GF-D8 (cell line): ENCODE data around the gene ARHGAP32.
"Not testable (repeated sequence)": the region's sequence is repeated elsewhere in the genome, so short reads cannot be mapped to it uniquely, and the experiment has no call there.

Experiments
- DNase-seq: peaks from one replicate; lab custom pipeline; 2025; lab: John Stamatoyannopoulos, UW

Gene ARHGAP32

DNA sequence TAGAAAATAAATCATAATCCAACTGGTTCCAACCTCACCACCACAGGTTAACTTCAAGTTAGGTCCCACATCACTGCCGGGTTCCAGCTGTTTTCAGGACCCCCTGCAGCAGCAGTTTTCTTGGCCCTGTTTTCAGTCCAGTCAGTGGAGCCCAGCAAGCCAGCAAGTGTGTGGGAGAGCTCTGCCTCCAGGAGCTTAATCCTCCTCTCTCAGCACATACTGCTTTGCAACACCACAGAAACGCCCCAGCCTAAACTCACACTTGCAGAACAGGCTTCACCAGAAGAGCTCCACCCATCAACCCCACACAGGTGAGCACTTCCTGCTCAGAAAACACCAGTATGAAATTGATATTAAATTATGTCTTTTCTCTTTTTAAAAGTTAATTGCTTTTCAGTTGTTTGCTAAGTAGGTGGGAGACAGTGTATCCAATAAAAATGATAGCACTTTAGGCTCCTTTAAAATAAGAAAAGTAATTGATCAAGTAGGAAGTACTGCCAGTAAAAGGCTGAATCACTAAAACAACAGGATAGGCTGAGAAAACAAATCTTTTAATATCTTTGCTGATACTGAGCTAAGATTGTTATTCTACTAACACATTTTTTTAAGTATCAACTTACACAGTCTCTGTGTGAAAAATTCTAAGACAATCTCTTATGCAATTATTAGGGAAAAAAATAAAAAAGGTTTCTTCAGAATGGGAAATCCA lies 168.0 kb downstream of the ARHGAP32 start:
- no peak for DNase-seq

DNA sequence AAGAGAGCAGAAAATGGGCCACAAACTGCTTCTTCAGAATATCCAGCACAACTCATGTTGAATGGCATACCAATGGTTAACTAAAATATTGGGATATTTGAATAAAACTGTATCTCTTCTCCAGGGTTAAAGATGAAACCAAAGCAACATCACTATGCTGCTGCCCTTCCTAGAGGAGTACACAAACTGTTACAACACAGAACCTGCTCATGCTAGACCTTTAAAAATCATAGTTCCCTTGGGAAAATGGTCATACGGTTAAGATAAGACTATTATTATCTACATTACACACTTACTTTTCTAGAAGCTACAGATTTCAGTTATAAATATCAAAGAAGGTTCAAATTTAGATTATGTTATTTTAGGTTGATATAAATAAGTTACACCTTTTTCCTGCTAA lies 170.8 kb downstream of the ARHGAP32 start:
- DNase-seq: no peak

DNA sequence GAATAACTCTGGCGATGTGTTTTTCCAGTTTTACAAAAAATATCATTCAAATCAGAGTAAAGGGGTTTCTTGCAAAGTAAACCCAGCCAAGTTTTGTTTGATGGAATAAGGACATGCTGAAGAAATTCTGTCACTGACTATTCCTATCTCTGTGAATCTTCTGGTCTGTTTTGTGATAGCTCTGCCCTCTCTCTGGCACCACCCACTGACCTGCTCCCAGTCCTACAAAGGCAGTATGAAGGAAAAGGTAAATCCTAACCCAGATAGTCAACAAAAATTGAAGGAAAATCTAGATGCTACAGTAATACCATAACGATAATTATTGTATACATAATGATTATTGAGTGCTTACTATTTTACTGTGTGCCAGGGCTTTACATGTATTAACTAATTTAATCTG lies 173.1 kb downstream of the ARHGAP32 start:
- DNase-seq: no peak

- DNase-seq: no peak
Observed at GRCh38 chr11:129018126-129018525, 174.0 kb downstream of the ARHGAP32 start.

GRCh38 chr11:129013737-129014475 lies 178.2 kb downstream of the ARHGAP32 start:
- no peak for DNase-seq

- no peak for DNase-seq
Observed at GRCh38 chr11:129012880-129013279, 179.2 kb downstream of the ARHGAP32 start.

DNA sequence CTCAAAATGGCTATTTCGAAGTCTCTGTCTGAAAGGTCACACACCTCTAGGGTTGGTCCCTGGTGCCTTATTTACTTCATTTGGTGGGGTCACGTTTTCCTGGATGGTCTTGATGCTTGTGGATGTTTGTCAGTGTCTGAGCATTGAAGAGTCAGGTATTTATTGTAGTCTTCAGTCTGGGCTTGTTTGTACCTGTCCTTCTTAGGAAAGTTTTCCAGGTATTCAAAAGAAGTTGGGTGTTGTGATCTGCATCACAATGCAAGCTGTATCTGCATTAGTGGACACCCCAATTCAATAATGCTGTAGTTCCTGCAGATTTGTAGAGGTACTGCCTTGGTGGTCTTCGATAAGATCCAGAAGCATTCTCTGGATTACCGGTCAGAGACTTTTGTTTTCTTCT lies 186.0 kb downstream of the ARHGAP32 start:
- DNase-seq: no peak

- not testable (repeated sequence) for DNase-seq
Observed at GRCh38 chr11:128999165-128999564, 193.0 kb downstream of the ARHGAP32 start.

GRCh38 chr11:128988242-128988970 lies 203.7 kb downstream of the ARHGAP32 start:
- no peak for DNase-seq

GRCh38 chr11:128985880-128986279 lies 206.2 kb downstream of the ARHGAP32 start:
- DNase-seq: no peak

DNA sequence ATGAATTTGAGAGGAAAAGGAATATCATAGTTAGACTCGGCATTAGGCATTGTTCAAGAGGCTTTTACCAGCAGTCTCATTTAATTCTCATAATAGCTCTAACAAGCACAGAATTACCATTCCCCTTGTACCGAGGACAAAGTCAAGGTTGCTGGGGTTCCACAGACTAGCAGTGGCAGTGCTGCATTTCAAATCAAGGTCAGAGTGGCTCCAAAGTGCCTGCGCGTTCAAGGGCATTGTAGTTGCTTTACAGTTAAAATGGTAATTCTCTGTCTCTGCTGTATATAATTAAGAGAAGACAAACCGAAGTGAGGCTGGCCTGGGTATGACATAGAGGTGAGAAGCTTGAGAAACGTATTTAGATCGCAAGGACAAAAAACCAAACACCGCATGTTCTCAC lies 209.1 kb downstream of the ARHGAP32 start:
- no peak for DNase-seq

GRCh38 chr11:128981254-128981653 lies 210.9 kb downstream of the ARHGAP32 start:
- DNase-seq: no peak

- DNase-seq: no peak
Observed at GRCh38 chr11:128970598-128971190, 221.4 kb downstream of the ARHGAP32 start.

- no peak for DNase-seq
Observed at GRCh38 chr11:128968916-128969315, 223.2 kb downstream of the ARHGAP32 start.

DNA sequence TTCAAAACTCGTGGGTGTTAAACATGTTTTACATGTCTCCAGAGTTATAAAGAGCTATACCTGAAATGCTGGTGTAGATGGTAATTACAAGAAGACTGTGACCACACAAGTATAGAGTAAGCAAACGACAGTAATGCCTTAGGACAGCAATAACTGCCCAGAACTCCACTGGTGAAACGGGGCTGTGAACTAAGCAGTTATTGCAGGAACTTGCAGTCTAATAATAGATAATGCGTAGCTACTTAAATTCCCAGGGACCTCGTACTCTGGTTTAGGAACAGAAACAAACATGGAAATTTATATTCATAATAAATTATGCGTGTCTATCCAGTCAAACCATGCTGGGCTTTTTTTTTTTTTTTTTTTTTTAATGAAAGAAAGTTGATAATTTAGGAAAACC lies 224.5 kb downstream of the ARHGAP32 start:
- no peak for DNase-seq

DNA sequence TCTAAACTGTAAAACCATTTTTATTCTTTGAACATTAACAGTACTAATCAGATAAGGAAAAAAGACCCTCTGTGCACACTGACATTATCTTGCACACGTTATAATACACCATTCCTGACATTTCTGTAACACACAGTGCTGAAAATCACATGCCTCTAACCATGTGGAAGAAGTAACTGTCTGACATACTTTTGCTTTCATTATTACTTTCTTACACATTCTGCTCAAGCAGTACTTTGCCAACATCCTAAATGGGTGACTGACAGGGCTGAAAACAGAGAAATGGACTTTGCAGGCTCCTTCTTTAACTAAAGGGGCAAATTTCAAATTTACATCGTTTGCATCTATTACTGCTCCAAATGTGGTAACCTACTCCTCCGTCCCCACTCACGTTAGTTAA lies 226.6 kb downstream of the ARHGAP32 start:
- no peak for DNase-seq

DNA sequence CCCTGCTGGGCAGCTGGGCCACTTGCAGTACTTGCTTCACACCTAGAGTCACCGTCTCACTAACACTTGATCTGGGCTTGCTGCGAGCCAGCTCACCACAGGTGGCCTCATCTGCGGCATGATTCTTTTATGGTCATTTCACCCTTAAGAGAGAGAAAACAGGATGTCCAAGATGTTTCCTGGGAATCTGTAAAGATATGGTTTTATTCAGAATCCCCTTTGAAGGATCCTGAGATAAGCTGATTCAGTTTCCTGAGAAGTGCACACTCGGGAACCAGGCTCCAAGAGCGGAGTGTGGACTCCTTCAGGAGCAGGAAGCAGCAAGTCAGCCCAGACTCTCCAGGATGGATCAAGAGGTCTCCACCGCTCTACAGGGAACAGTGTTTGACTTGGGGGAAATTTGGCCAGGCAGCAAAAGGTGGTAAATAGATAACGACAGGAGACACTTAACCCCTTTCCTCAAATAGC lies 227.6 kb downstream of the ARHGAP32 start:
- no peak for DNase-seq

DNA sequence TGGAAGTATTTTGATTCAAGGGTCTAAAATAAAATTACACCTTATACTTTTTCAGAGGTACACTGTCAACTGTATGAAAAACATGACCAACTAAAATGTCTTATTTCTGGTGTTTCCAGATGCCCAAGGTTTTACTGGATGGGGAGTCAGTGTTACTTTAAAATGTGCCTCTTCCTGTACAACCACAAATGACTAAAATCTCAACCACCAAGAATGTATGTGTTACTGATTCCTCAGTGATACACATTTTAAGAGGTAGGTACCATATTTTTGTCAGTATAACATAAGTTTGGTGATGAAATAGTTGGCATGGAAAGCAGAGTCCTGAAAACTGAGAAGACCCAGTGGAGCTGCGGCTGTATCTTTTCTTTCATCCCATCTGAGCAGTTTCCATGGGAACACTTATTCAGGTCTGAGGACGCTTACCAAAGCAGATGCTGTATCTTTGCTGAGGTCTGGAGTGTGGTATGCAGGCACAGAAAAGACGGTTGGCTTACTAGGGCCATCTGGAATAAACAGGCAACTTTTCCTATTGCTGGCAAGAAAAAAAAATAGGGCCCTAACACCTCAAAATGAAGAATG lies 228.3 kb downstream of the ARHGAP32 start:
- DNase-seq: no peak

DNA sequence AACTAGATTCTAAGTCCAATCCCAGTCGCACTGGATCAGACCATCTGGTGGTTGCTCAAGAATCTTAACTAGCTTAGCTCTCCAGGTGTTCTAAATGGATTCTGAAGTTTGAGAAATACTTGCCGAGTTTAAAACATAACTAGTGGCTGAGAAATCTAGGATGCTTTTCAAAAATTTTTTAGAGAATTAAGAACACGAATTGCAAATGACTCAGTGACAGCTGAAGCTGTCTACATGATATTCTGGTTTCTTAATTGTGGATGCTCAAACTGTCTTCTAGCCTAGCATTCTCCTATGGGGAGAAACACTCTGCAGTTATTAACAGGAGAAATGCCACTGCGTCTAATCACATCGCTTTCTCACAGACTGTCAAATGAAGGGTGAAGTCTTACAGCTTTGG lies 229.2 kb downstream of the ARHGAP32 start:
- DNase-seq: no peak

GRCh38 chr11:128961645-128962044 lies 230.5 kb downstream of the ARHGAP32 start:
- DNase-seq: no peak

DNA sequence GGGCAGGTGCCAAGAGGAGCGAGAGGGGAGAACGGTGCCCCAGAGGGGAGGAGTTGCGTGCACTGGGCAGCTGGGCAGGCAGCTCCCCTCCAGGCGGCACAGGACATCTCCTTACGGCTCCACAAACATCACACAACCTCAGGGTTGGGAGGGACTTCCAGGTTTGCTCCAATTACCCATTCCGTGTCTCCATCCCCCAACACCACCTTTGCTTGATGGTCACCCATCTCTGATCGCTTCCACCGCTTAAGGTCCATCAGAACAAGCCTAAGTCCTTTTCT lies 235.0 kb downstream of the ARHGAP32 start:
- no peak for DNase-seq
